Measurements from ENCODE around the gene MMGT1.

DNA sequence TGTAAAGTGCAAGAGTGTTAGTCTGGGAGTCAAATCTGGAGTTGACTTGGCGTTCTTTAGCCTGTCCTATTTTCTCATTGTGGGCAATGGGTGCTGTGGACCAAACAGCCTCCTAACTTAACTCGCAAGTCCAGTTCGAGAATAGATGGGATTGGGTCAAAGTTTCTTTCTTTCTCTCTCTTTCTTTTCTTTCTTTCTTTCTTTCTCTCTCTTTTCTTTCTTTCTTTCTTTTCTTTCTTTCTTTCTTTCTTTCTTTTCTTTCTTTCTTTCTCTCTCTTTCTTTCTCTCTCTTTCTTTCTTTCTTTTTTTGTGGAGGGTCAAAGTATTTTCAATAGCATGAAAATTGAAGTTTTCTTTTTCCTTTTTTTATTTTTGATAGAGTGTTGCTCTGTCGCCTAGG lies 14.5 kb upstream of the MMGT1 start:
- TF ChIP-seq, protein P1, sequence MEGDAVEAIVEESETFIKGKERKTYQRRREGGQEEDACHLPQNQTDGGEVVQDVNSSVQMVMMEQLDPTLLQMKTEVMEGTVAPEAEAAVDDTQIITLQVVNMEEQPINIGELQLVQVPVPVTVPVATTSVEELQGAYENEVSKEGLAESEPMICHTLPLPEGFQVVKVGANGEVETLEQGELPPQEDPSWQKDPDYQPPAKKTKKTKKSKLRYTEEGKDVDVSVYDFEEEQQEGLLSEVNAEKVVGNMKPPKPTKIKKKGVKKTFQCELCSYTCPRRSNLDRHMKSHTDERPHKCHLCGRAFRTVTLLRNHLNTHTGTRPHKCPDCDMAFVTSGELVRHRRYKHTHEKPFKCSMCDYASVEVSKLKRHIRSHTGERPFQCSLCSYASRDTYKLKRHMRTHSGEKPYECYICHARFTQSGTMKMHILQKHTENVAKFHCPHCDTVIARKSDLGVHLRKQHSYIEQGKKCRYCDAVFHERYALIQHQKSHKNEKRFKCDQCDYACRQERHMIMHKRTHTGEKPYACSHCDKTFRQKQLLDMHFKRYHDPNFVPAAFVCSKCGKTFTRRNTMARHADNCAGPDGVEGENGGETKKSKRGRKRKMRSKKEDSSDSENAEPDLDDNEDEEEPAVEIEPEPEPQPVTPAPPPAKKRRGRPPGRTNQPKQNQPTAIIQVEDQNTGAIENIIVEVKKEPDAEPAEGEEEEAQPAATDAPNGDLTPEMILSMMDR (conservative IDR thresholded peaks at IDR 0.05; ENCODE audit: low read depth in 2 of 2) = no peak
- TF ChIP-seq POLR2AphosphoS5 (IDR thresholded peaks at IDR 0.05; ENCODE audit: low read depth) = no peak
- TF ChIP-seq, protein P2, sequence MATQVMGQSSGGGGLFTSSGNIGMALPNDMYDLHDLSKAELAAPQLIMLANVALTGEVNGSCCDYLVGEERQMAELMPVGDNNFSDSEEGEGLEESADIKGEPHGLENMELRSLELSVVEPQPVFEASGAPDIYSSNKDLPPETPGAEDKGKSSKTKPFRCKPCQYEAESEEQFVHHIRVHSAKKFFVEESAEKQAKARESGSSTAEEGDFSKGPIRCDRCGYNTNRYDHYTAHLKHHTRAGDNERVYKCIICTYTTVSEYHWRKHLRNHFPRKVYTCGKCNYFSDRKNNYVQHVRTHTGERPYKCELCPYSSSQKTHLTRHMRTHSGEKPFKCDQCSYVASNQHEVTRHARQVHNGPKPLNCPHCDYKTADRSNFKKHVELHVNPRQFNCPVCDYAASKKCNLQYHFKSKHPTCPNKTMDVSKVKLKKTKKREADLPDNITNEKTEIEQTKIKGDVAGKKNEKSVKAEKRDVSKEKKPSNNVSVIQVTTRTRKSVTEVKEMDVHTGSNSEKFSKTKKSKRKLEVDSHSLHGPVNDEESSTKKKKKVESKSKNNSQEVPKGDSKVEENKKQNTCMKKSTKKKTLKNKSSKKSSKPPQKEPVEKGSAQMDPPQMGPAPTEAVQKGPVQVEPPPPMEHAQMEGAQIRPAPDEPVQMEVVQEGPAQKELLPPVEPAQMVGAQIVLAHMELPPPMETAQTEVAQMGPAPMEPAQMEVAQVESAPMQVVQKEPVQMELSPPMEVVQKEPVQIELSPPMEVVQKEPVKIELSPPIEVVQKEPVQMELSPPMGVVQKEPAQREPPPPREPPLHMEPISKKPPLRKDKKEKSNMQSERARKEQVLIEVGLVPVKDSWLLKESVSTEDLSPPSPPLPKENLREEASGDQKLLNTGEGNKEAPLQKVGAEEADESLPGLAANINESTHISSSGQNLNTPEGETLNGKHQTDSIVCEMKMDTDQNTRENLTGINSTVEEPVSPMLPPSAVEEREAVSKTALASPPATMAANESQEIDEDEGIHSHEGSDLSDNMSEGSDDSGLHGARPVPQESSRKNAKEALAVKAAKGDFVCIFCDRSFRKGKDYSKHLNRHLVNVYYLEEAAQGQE (IDR thresholded peaks at IDR 0.05; ENCODE audit: unreplicated experiment) = no peak
- TF ChIP-seq ZNF114 (CRISPR knock-in tag; IDR thresholded peaks at IDR 0.05) = no peak
- no peak for TF ChIP-seq EZH2 (IDR thresholded peaks at IDR 0.05; ENCODE audit: low read depth, unreplicated experiment)
- TF ChIP-seq ZNF462 (CRISPR knock-in tag; IDR thresholded peaks at IDR 0.05) = no peak
- no peak for TF ChIP-seq STAT1 (IDR thresholded peaks at IDR 0.05; ENCODE audit: unreplicated experiment)
- TF ChIP-seq CREB1 (CRISPR knock-in tag; IDR thresholded peaks at IDR 0.05; ENCODE audit: low read depth) = no peak
- no peak for TF ChIP-seq EZH2phosphoT487 (IDR thresholded peaks at IDR 0.05; ENCODE audit: unreplicated experiment)
- TF ChIP-seq ETS1 (IDR thresholded peaks at IDR 0.05) = no peak
- TF ChIP-seq JUNB (IDR thresholded peaks at IDR 0.05; ENCODE audit: unreplicated experiment) = no peak
- TF ChIP-seq NANOG (IDR thresholded peaks at IDR 0.05; ENCODE audit: borderline replicate concordance) = no peak

Measured in GM23338 (cell line).